Trophoblast cell (in vitro differentiated cells and primary cell): ENCODE measurements around the gene KIF1C.

Experiments used
- DNase-seq, 2 donors: peaks; one replicate each; pipeline ENCODE4 v3.0.0-alpha.2; 2016
- H2AFZ ChIP-seq: 2 replicates; pipeline ENCODE4 v1.6.1; 2013; ENCODE audit warnings: low read length, moderate library complexity, mild to moderate bottlenecking; ENCODE audit not compliant: insufficient read depth, poor library complexity
- H2AK5ac ChIP-seq: 2 replicates; pipeline ENCODE4 v1.6.1; 2013; ENCODE audit warnings: mild to moderate bottlenecking, low read length
- H2BK120ac ChIP-seq: 2 replicates; pipeline ENCODE4 v1.6.1; 2013; ENCODE audit warnings: low read length, mild to moderate bottlenecking, moderate library complexity; ENCODE audit not compliant: insufficient read depth, poor library complexity
- H2BK12ac ChIP-seq: 2 replicates; pipeline ENCODE4 v1.6.1; 2013; ENCODE audit warnings: mild to moderate bottlenecking, low read length, moderate library complexity
- H2BK5ac ChIP-seq: 2 replicates; pipeline ENCODE4 v1.6.1; 2013; ENCODE audit warnings: low read length, low read depth, moderate library complexity, mild to moderate bottlenecking; ENCODE audit not compliant: poor library complexity
- H3K14ac ChIP-seq: 2 replicates; pipeline ENCODE4 v1.6.1; 2013; ENCODE audit warnings: mild to moderate bottlenecking, low read length
- H3K18ac ChIP-seq: 2 replicates; pipeline ENCODE4 v1.6.1; 2013; ENCODE audit warnings: mild to moderate bottlenecking, low read length
- H3K23ac ChIP-seq: 2 replicates; pipeline ENCODE4 v1.6.1; 2013; ENCODE audit warnings: low read length
- H3K27ac ChIP-seq: 2 replicates; pipeline ENCODE4 v1.5.1; 2013; ENCODE audit warnings: low read depth, mild to moderate bottlenecking, inconsistent platforms, low read length, moderate library complexity
- H3K27me3 ChIP-seq: 2 replicates; pipeline ENCODE4 v1.6.1; 2013; ENCODE audit warnings: inconsistent platforms, mild to moderate bottlenecking, low read length, moderate library complexity; ENCODE audit not compliant: insufficient read depth
- H3K36me3 ChIP-seq, 2 experiments: 1 replicate in 1 of 2; 2 replicates in 1 of 2; pipeline ENCODE4 v1.6.1; 2013; ENCODE audit warnings: low read length in 2 of 2, mild to moderate bottlenecking in 2 of 2, moderate library complexity in 1 of 2; ENCODE audit not compliant: insufficient read depth in 2 of 2, control insufficient read depth in 1 of 2
- H3K4ac ChIP-seq: 2 replicates; pipeline ENCODE4 v1.6.1; 2013; ENCODE audit warnings: low read depth, mild to moderate bottlenecking, low read length, moderate library complexity
- H3K4me1 ChIP-seq, 2 experiments: 1 replicate in 1 of 2; 2 replicates in 1 of 2; pipeline ENCODE4 v1.6.1; 2013; ENCODE audit warnings: low read length in 2 of 2, mild to moderate bottlenecking in 2 of 2, moderate library complexity in 1 of 2; ENCODE audit not compliant: insufficient read depth in 2 of 2, control insufficient read depth in 1 of 2
- H3K4me2 ChIP-seq: 2 replicates; pipeline ENCODE4 v1.6.1; 2013; ENCODE audit warnings: inconsistent platforms, mild to moderate bottlenecking, low read length, moderate library complexity
- H3K4me3 ChIP-seq: 2 replicates; pipeline ENCODE4 v1.5.1; 2013; ENCODE audit warnings: mild to moderate bottlenecking, low read depth, low read length, inconsistent platforms
- H3K79me1 ChIP-seq: one replicate; pipeline ENCODE4 v1.6.1; 2013; ENCODE audit warnings: low read length
- H3K79me2 ChIP-seq: 2 replicates; pipeline ENCODE4 v1.6.1; 2013; ENCODE audit warnings: low read length, mild to moderate bottlenecking; ENCODE audit not compliant: control insufficient read depth, insufficient read depth, poor library complexity
- H3K9ac ChIP-seq: 2 replicates; pipeline ENCODE4 v1.6.1; 2013; ENCODE audit warnings: mild to moderate bottlenecking, low read length
- H3K9me3 ChIP-seq: 2 replicates; pipeline ENCODE4 v1.6.1; 2013; ENCODE audit warnings: low read depth, mild to moderate bottlenecking, control low read depth, inconsistent platforms, low read length; ENCODE audit not compliant: insufficient read depth
- H4K12ac ChIP-seq: 2 replicates; pipeline ENCODE4 v1.6.1; 2013; ENCODE audit warnings: low read depth, mild to moderate bottlenecking, low read length, moderate library complexity
- H4K8ac ChIP-seq: 2 replicates; pipeline ENCODE4 v1.6.1; 2013; ENCODE audit warnings: low read depth, mild to moderate bottlenecking, low read length, moderate library complexity
- H4K91ac ChIP-seq: one replicate; pipeline ENCODE4 v1.6.1; 2013; ENCODE audit warnings: low read depth, mild to moderate bottlenecking, low read length, moderate library complexity
- WGBS: extraction: QIAGEN DNeasy Blood & Tissue Kit; methylation state at CpG from one replicate; pipeline ENCODE4 v1.1.7; 2013; ENCODE audit warnings: missing lambda C conversion rate; ENCODE audit not compliant: insufficient read length, insufficient coverage; ENCODE audit errors: extremely low coverage; 5-methylcytosine and 5-hydroxymethylcytosine counted together

KIF1C gene

GRCh38 chr17:4970273-4970672, 27.5 kb upstream of the KIF1C start:
- Histone ChIP-seq H3K79me1 (peaks cover 27% of the 10 kb centered on the region), H3K4me1 (peaks cover 15 to 20% of the 10 kb centered on the region in 2 experiments), H3K79me2 (peaks cover 19% of the 10 kb centered on the region), H2BK12ac (no peak overlapping the region), H3K9me3 (no peaks in the 10 kb centered on the region), H3K4ac (no peak overlapping the region), H3K4me2 (no peak overlapping the region), H3K9ac (no peak overlapping the region), H3K18ac (no peak overlapping the region), H3K27ac (no peak overlapping the region), H3K23ac (no peak overlapping the region), H3K27me3 (no peaks in the 10 kb centered on the region), H3K14ac (no peak overlapping the region), H4K91ac (no peak overlapping the region), H2BK120ac (no peak overlapping the region), H4K12ac (no peak overlapping the region), H2AK5ac (no peak overlapping the region), H3K4me3 (no peak overlapping the region), H2BK5ac (no peak overlapping the region), H4K8ac (no peak overlapping the region), H2AFZ (no peak overlapping the region), H3K36me3 (peaks cover 25 to 29% of the 10 kb centered on the region in 2 experiments)
- no CpG with 5 or more reads among the region's 8 CpGs for WGBS
- DNase-seq = no peak

- Histone ChIP-seq H3K18ac (no peak overlapping the region), H3K4me1 (peaks cover 15 to 16% of the 10 kb centered on the region in 2 experiments), H2BK5ac (no peak overlapping the region), H4K12ac (no peak overlapping the region), H3K9me3 (no peaks in the 10 kb centered on the region), H2BK120ac (no peak overlapping the region), H2BK12ac (no peak overlapping the region), H3K4ac (no peak overlapping the region), H3K79me1 (peaks cover 21% of the 10 kb centered on the region), H3K14ac (no peak overlapping the region), H3K4me2 (no peak overlapping the region), H3K79me2 (peaks cover 15% of the 10 kb centered on the region), H2AFZ (no peak overlapping the region), H3K27me3 (no peaks in the 10 kb centered on the region), H2AK5ac (no peak overlapping the region), H3K9ac (no peak overlapping the region), H4K8ac (no peak overlapping the region), H3K23ac (no peak overlapping the region), H3K27ac (no peak overlapping the region), H3K36me3 (peaks cover 26 to 30% of the 10 kb centered on the region in 2 experiments), H4K91ac (no peak overlapping the region), H3K4me3 (no peak overlapping the region)
- WGBS = no CpG with 5 or more reads among the region's 6 CpGs
- no peak for DNase-seq
Measured at GRCh38 chr17:4971826-4972225, 25.9 kb upstream of the KIF1C start.

- no peak overlapping the region for H3K4ac ChIP-seq
- H3K4me3 ChIP-seq = no peak overlapping the region
- WGBS = no CpG with 5 or more reads among the region's 12 CpGs
- H4K8ac ChIP-seq = no peak overlapping the region
- no peak for DNase-seq
- no peak overlapping the region for H3K9ac ChIP-seq
- peaks cover 20% of the 10 kb centered on the region for H3K79me1 ChIP-seq
- no peak overlapping the region for H3K18ac ChIP-seq
- no peak overlapping the region for H2BK12ac ChIP-seq
- H4K91ac ChIP-seq = no peak overlapping the region
- H3K36me3 ChIP-seq = peaks cover 30 to 34% of the 10 kb centered on the region in 2 experiments
- peaks cover 15 to 16% of the 10 kb centered on the region in 2 experiments for H3K4me1 ChIP-seq
- H3K9me3 ChIP-seq = no peaks in the 10 kb centered on the region
- H4K12ac ChIP-seq = no peak overlapping the region
- H2BK5ac ChIP-seq = no peak overlapping the region
- no peak overlapping the region for H3K4me2 ChIP-seq
- no peak overlapping the region for H3K14ac ChIP-seq
- no peaks in the 10 kb centered on the region for H3K27me3 ChIP-seq
- H3K79me2 ChIP-seq = peaks cover 15% of the 10 kb centered on the region
- no peak overlapping the region for H3K27ac ChIP-seq
- no peak overlapping the region for H2AK5ac ChIP-seq
- H2AFZ ChIP-seq = no peak overlapping the region
- no peak overlapping the region for H3K23ac ChIP-seq
- no peak overlapping the region for H2BK120ac ChIP-seq
Measured at GRCh38 chr17:4972322-4972721, 25.4 kb upstream of the KIF1C start.

GRCh38 chr17:4972752-4973151, 25.0 kb upstream of the KIF1C start:
- H2BK120ac ChIP-seq = no peak overlapping the region
- peaks cover 17% of the 10 kb centered on the region for H3K79me1 ChIP-seq
- no peaks in the 10 kb centered on the region for H3K27me3 ChIP-seq
- H3K27ac ChIP-seq = no peak overlapping the region
- no peak overlapping the region for H2AK5ac ChIP-seq
- H3K4me2 ChIP-seq = no peak overlapping the region
- no peak overlapping the region for H3K23ac ChIP-seq
- no peak overlapping the region for H3K18ac ChIP-seq
- no CpG with 5 or more reads among the region's 12 CpGs for WGBS
- peaks cover 15 to 16% of the 10 kb centered on the region in 2 experiments for H3K4me1 ChIP-seq
- no peak overlapping the region for H2BK12ac ChIP-seq
- H3K9ac ChIP-seq = no peak overlapping the region
- no peak overlapping the region for H3K14ac ChIP-seq
- H2AFZ ChIP-seq = no peak overlapping the region
- H4K12ac ChIP-seq = no peak overlapping the region
- no peak overlapping the region for H2BK5ac ChIP-seq
- peaks cover 34 to 36% of the 10 kb centered on the region in 2 experiments for H3K36me3 ChIP-seq
- no peak overlapping the region for H4K91ac ChIP-seq
- H3K4me3 ChIP-seq = no peak overlapping the region
- peaks cover 15% of the 10 kb centered on the region for H3K79me2 ChIP-seq
- DNase-seq = no peak
- H3K9me3 ChIP-seq = no peaks in the 10 kb centered on the region
- no peak overlapping the region for H4K8ac ChIP-seq
- no peak overlapping the region for H3K4ac ChIP-seq
